GM19452 (cell line): ENCODE data around the gene HTR4.
"Not testable (repeated sequence)": the region's sequence is repeated elsewhere in the genome, so short reads cannot be mapped to it uniquely, and the experiment has no call there.

Experiments
- ATAC-seq: cut with Tn5 transposase; IDR thresholded peaks from one replicate; pipeline ENCODE4 v1.9.1; 2021; ENCODE audit not compliant: unreplicated experiment

HTR4 gene

GRCh38 chr5:148540647-148541046 lies 113.7 kb downstream of the HTR4 start:
- ATAC-seq: no peak

DNA sequence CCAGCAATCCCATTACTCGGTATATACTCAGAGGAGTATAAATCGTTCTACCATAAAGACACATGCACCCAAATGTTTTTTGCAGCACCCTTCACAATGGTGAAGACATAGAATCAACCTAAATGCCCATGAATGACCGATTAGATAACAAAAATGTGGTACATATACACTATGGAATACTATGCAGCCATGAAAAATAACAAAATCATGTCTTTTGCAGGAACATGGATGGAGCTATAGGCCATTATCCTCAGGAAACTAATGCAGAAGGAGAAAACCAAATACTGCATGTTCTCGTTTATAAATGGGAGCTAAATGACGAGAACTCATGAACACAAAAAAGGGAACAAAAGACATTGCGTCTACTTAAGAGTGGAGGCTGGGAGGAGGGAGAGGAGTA lies 114.5 kb downstream of the HTR4 start:
- no peak for ATAC-seq

DNA sequence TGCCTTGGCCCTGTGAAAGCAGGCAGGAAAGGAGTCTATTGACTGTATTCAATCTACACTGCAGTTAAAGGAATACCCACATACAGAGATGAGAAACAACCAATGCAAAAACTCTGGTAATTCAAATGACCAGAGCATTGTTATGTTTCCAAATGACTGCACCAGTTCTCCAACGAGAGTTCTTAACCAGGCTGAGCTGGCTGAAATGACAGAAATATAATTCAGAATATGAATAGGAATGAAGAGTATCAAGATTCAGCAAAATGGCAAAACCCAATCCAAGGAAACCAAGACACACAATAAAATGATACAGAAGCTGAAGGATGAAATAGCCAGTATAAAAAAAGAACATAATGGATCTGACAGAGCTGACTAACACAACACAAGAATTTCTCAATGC lies 119.1 kb downstream of the HTR4 start:
- ATAC-seq: no peak

GRCh38 chr5:148532969-148533670 lies 121.2 kb downstream of the HTR4 start:
- ATAC-seq: no peak

- not testable (repeated sequence) for ATAC-seq
These were observed 124.9 kb downstream of the HTR4 start for GRCh38 chr5:148529450-148529849.

GRCh38 chr5:148524721-148525120 lies 129.6 kb downstream of the HTR4 start:
- no peak for ATAC-seq

GRCh38 chr5:148523139-148523538 lies 131.2 kb downstream of the HTR4 start:
- no peak for ATAC-seq

DNA sequence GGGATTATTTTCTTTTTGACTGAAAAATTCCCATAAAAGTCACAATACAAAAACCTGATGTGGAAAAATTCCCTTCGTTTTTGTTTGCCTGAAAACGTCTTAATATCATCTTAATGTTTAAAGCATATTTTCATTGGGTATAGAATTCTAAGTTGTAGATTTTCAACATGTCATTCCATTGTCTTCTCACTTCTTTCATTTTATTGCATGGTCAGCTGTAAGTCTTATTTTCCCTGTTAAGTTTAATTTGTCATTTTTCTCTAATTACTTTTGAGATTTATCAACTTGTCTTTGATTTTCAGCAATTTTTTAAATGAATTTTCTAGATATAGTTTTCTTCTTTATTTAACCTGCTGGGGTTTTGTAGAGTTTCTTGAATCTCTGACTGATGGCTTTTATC lies 138.9 kb downstream of the HTR4 start:
- ATAC-seq: no peak

GRCh38 chr5:148514344-148514743 lies 140.0 kb downstream of the HTR4 start:
- ATAC-seq: no peak

GRCh38 chr5:148512498-148512897 lies 141.8 kb downstream of the HTR4 start:
- ATAC-seq: no peak

DNA sequence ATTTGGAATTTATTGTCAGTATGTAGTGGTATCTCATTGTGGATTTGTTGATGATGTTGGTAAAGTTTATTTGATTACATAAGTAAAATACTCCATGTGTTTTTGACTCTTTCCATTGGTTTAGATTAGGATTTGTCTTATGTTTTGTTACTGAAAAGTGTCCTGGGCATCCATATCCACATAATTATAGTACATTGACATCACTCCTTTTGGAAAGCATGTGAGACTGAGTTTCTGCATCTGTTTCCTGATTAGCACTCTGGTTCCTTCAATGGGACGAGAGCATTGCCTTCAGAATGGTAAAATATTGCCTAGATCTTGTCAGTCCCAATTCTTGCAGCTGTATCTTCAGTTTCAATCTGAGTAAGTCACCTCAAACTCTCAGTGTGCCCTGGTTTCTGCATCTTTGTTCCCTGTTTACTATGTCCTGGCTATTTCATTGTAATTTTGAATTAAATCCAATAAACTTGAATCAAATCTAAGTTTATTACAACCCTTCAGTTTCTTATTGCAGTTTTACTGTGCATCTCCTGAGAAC lies 142.4 kb downstream of the HTR4 start:
- ATAC-seq: peak; percentile 96

GRCh38 chr5:148509893-148510292 lies 144.4 kb downstream of the HTR4 start:
- ATAC-seq: no peak

GRCh38 chr5:148507648-148508047 lies 146.7 kb downstream of the HTR4 start:
- no peak for ATAC-seq

DNA sequence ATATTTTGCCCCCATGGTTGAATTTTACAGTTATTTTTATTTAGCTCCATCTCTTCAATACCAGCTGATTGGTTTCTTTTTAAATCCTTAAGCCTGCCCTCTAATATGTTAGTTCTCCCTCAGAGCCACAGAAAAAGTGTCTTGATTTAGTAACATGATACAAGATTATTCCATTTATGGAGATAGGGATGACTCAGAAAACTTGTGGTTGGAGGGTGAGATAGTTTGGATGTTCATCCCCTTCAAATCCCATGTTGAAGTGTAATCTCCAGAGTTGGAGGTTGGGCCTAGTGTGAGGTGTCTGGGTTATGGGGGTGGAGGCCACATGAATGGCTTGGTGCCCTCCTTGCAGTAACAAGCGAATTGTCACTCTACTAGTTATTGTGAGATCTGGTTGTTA lies 154.9 kb downstream of the HTR4 start:
- ATAC-seq: no peak

GRCh38 chr5:148497757-148498156 lies 156.6 kb downstream of the HTR4 start:
- ATAC-seq: no peak

- no peak for ATAC-seq
These were observed 162.0 kb downstream of the HTR4 start for GRCh38 chr5:148492351-148492750.

- ATAC-seq: no peak
These were observed 162.5 kb downstream of the HTR4 start for GRCh38 chr5:148491793-148492184.

GRCh38 chr5:148491015-148491792 lies 163.1 kb downstream of the HTR4 start:
- no peak for ATAC-seq

GRCh38 chr5:148488757-148489156 lies 165.6 kb downstream of the HTR4 start:
- ATAC-seq: no peak

DNA sequence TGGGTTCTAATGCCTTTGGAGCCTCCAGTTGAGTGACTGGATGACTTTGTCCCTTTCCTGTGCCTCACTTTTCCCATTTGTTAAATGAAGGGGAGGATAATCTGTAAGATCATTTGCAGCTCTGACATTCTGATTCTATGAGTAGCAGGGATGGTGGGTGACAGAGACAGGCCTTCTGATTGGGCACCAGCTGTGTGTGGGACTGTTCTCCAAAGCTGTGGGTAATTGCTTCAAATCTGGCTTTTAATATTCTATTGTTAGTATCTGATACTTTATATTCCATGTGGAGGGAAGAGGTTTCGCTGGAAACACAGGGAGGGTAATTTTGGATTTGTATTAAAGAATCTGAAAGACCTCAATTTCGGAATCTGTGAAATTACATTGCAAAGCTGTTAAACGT lies 167.9 kb downstream of the HTR4 start:
- no peak for ATAC-seq

DNA sequence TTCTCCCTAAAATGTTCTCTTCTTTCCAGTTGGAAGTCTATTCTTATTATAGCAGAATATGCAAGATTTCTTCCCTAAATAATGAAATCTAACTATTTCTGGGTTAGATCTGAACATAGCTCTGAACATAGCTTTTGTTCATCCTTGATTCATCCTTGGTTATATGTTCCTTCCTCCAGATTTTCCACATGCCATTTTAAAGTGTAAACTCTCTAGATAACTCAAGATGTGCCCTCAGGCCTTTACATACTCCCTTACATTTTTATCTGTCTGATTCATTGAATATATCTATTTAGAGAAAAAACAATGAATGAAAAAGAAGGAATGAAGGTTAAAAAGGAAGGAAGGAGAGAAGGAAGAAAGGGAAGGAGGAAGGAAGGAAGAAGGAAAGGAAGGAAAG lies 169.7 kb downstream of the HTR4 start:
- ATAC-seq: no peak

- no peak for ATAC-seq
These were observed 170.6 kb downstream of the HTR4 start for GRCh38 chr5:148483750-148484149.
